IMR-90 (cell line): ENCODE measurements around the gene AATF. TPM values are rescaled to one million over a fixed set of nuclear protein-coding genes. Genes with fewer than 3 reads are reported as not detected.

ENCODE experiments used
- ATAC-seq: fragments of 200-7000 bp; cut with Tn5 transposase; 2 replicates; pipeline ENCODE4 v1.9.1; 2020; ENCODE audit warnings: low read depth, mild to moderate bottlenecking, moderate library complexity
- BruUV-seq: library from RNA; stranded (reverse); fragments of 400-500 nt; replicated peaks from 2 replicates; lab custom pipeline; 2021; lab: Mats Ljungman, UMichigan
- CTCF ChIA-PET: fragments of 300-600 bp; formaldehyde crosslinking; extraction: SDS; loops from one replicate; lab custom pipeline; 2021; ENCODE audit warnings: antibody characterized with exemption; lab: Yijun Ruan, JAX
- POLR2A ChIA-PET: fragments of 300-600 bp; sonication (Branson Sonifier 250); formaldehyde crosslinking; loops from one replicate; lab custom pipeline; 2022; ENCODE audit warnings: antibody characterized with exemption; ENCODE audit not compliant: unreplicated experiment; lab: Charles Lee
- DNase-seq: peaks from one replicate; pipeline ENCODE4 v3.0.0; 2013
- H2AFZ ChIP-seq: replicated peaks from 2 replicates; pipeline ENCODE3; 2013; ENCODE audit warnings: low read length, mild to moderate bottlenecking; ENCODE audit not compliant: poor library complexity
- H2AK5ac ChIP-seq: 2 replicates; pipeline ENCODE4 v1.6.1; 2013; ENCODE audit warnings: low read depth, low read length, inconsistent platforms
- H2AK9ac ChIP-seq: replicated peaks from 2 replicates; pipeline ENCODE3; 2013; ENCODE audit warnings: mild to moderate bottlenecking, low read depth, low read length, moderate library complexity; ENCODE audit not compliant: poor library complexity
- H2BK120ac ChIP-seq: 2 replicates; pipeline ENCODE4 v1.6.1; 2013; ENCODE audit warnings: low read depth, low read length, inconsistent platforms
- H2BK15ac ChIP-seq: 3 replicates; pipeline ENCODE4 v1.6.1; 2013; ENCODE audit warnings: low read depth, low read length, inconsistent platforms
- H2BK20ac ChIP-seq: 2 replicates; pipeline ENCODE4 v1.6.1; 2013; ENCODE audit warnings: low read depth, mild to moderate bottlenecking, inconsistent platforms, low read length, moderate library complexity
- H2BK5ac ChIP-seq: 2 replicates; pipeline ENCODE4 v1.6.1; 2013; ENCODE audit warnings: mild to moderate bottlenecking, low read depth, low read length, inconsistent platforms; ENCODE audit not compliant: poor library complexity, severe bottlenecking
- H3K14ac ChIP-seq: replicated peaks from 2 replicates; pipeline ENCODE4 v1.6.1; 2013; ENCODE audit warnings: low read depth, low read length, inconsistent platforms
- H3K18ac ChIP-seq: 2 replicates; pipeline ENCODE4 v1.6.1; 2013; ENCODE audit warnings: low read depth, low read length, control low read depth
- H3K23ac ChIP-seq: 2 replicates; pipeline ENCODE4 v1.6.1; 2013; ENCODE audit warnings: low read depth, low read length, inconsistent platforms
- H3K27ac ChIP-seq: 2 replicates; pipeline ENCODE4 v1.5.1; 2013; ENCODE audit warnings: mild to moderate bottlenecking, control low read depth, low read length; ENCODE audit not compliant: insufficient read depth
- H3K27me3 ChIP-seq: 2 replicates; pipeline ENCODE4 v1.6.1; 2013; ENCODE audit warnings: low read length; ENCODE audit not compliant: control insufficient read depth, insufficient read depth
- H3K36me3 ChIP-seq: 2 replicates; pipeline ENCODE4 v1.6.1; 2013; ENCODE audit warnings: low read length, mixed read lengths; ENCODE audit not compliant: control insufficient read depth, insufficient read depth
- H3K4ac ChIP-seq: 2 replicates; pipeline ENCODE4 v1.6.1; 2013; ENCODE audit warnings: low read depth, low read length, inconsistent platforms
- H3K4me1 ChIP-seq: 2 replicates; pipeline ENCODE4 v1.6.1; 2013; ENCODE audit warnings: low read length, mixed read lengths; ENCODE audit not compliant: control insufficient read depth, insufficient read depth
- H3K4me2 ChIP-seq: 2 replicates; pipeline ENCODE4 v1.6.1; 2013; ENCODE audit warnings: low read depth, mild to moderate bottlenecking, control low read depth, low read length, moderate library complexity
- H3K4me3 ChIP-seq: 2 replicates; pipeline ENCODE4 v1.5.1; 2013; ENCODE audit warnings: low read depth, mild to moderate bottlenecking, control low read depth, low read length, moderate library complexity; ENCODE audit not compliant: insufficient read depth
- H3K56ac ChIP-seq: 2 replicates; pipeline ENCODE4 v1.6.1; 2013; ENCODE audit warnings: low read length, inconsistent platforms; ENCODE audit not compliant: insufficient read depth; ENCODE audit errors: extremely low read depth
- H3K79me1 ChIP-seq, 2 experiments: 2 replicates each; pipeline ENCODE4 v1.6.1; 2013; ENCODE audit warnings: low read length in 2 of 2, inconsistent platforms in 1 of 2, low read depth in 1 of 2
- H3K9ac ChIP-seq: 2 replicates; pipeline ENCODE4 v1.6.1; 2013; ENCODE audit warnings: low read depth, low read length, control low read depth
- H3K9me1 ChIP-seq: 2 replicates; pipeline ENCODE4 v1.6.1; 2013; ENCODE audit warnings: low read length, inconsistent platforms; ENCODE audit not compliant: insufficient read depth
- H3K9me3 ChIP-seq: 2 replicates; pipeline ENCODE4 v1.6.1; 2013; ENCODE audit warnings: low read length; ENCODE audit not compliant: control insufficient read depth, insufficient read depth
- H4K20me1 ChIP-seq: 2 replicates; pipeline ENCODE4 v1.6.1; 2013; ENCODE audit warnings: low read length, inconsistent platforms; ENCODE audit not compliant: insufficient read depth
- H4K5ac ChIP-seq: 2 replicates; pipeline ENCODE4 v1.6.1; 2013; ENCODE audit warnings: mild to moderate bottlenecking, low read depth, low read length, control low read depth
- H4K8ac ChIP-seq, 2 experiments: 2 replicates each; pipeline ENCODE4 v1.6.1; 2013; ENCODE audit warnings: low read depth in 2 of 2, low read length in 2 of 2, control low read depth in 1 of 2, inconsistent platforms in 1 of 2
- H4K91ac ChIP-seq: 2 replicates; pipeline ENCODE4 v1.6.1; 2013; ENCODE audit warnings: low read depth, low read length, inconsistent platforms; ENCODE audit not compliant: insufficient read depth
- RFX5 ChIP-seq: IDR thresholded peaks from 2 replicates; pipeline ENCODE4 v1.8.0; 2012; ENCODE audit warnings: low read depth, mild to moderate bottlenecking, low read length, moderate library complexity
- SMC3 ChIP-seq: fragments of 150-350 bp; IDR thresholded peaks from 2 replicates; pipeline ENCODE4 v1.6.1; 2016; ENCODE audit warnings: low read depth, mild to moderate bottlenecking, antibody characterized with exemption, low read length, moderate library complexity
- USF2 ChIP-seq: fragments of 150-350 bp; IDR thresholded peaks from 2 replicates; pipeline ENCODE4 v1.6.1; 2017; ENCODE audit warnings: mild to moderate bottlenecking, antibody characterized with exemption, low read length, low read depth
- WGBS, 2 experiments: methylation state at CpG; one replicate each; pipeline versions ENCODE4 v1.1.5 to v1.1.7; 2013; ENCODE audit warnings: missing lambda C conversion rate in 2 of 2; ENCODE audit not compliant: insufficient read length in 1 of 2; ENCODE audit errors: extremely low coverage in 2 of 2; 5-methylcytosine and 5-hydroxymethylcytosine counted together
- dilution Hi-C: fragments of 300-500 bp; cut with HindIII; formaldehyde crosslinking; loops from one replicate; pipeline ENCODE4 v1.14.3; 2018; ENCODE audit warnings: low sequenced_read_pairs; ENCODE audit not compliant: unreplicated experiment
- in situ Hi-C: fragments of 300-500 bp; cut with MboI; formaldehyde crosslinking; loops from 3 replicates; pipeline ENCODE4 v1.14.3; 2019; ENCODE audit warnings: low sequenced_read_pairs, inconsistent platforms, mixed read lengths
- intact Hi-C: fragments of 100-400 bp; cut with micrococcal nuclease; formaldehyde crosslinking; loops from 2 replicates; pipeline ENCODE4 v1.10.0; 2022
- polyA plus RNA-seq, 3 experiments: library from polyadenylated mRNA; depleted of rRNA; stranded (reverse); fragments of >200 nt; gene quantifications; 2 replicates each; pipeline ENCODE4 v1.2.3, GENCODE V29; 2012; ENCODE audit warnings: low replicate concordance in 1 of 3
- total RNA-seq: library from RNA; depleted of rRNA; stranded (reverse); fragments of >200 nt; gene quantifications from 2 replicates; pipeline ENCODE4 v1.2.3, GENCODE V29; 2012

The AATF gene
- total and polyA plus RNA-seq, 2 of the 4 experiments (the other 2 are of a cell fraction), result 21.0 to 34.8 TPM

GRCh38 chr17:36930583-36930900 is 18.2 kb upstream of the AATF start:
- Histone ChIP-seq H3K9me1 (peaks cover 4% of the 10 kb centered on the region; the same call in 1 of the 2 replicates), H4K5ac (no peak overlapping the region), H3K79me1 (no peaks in the 10 kb centered on the region), H2AK9ac (no peak overlapping the region), H3K27ac (no peak overlapping the region), H3K14ac (no peak overlapping the region), H2BK15ac (no peak overlapping the region), H3K9ac (no peak overlapping the region), H2AFZ (no peak overlapping the region), H2BK5ac (no peak overlapping the region), H3K4me2 (no peak overlapping the region), H3K23ac (no peak overlapping the region), H3K27me3 (peaks cover 94% of the 10 kb centered on the region), H3K36me3 (no peaks in the 10 kb centered on the region), H2BK120ac (no peak overlapping the region), H3K4me3 (no peak overlapping the region), H3K18ac (no peak overlapping the region), H2AK5ac (no peak overlapping the region), H3K4ac (no peak overlapping the region), H4K91ac (no peak overlapping the region), H4K20me1 (peaks cover 5% of the 10 kb centered on the region), H3K56ac (no peak overlapping the region), H4K8ac (no peak overlapping the region), H2BK20ac (no peak overlapping the region), H3K9me3 (peaks cover 13% of the 10 kb centered on the region; the same call in 1 of the 2 replicates), H3K4me1 (no peaks in the 10 kb centered on the region; the same call in 1 of the 2 replicates)
- ATAC-seq (no peak), DNase-seq (no peak)
- WGBS, 2 experiments, result no CpG with 5 or more reads among the region's 1 CpG
- TF ChIP-seq RFX5, result no peak
- TF ChIP-seq SMC3, result no peak
- TF ChIP-seq USF2, result no peak
- intact Hi-C loops (loop anchor here (10.0 kb wide), 1 partner anchor 76 kb away; no protein-coding TSS in a partner anchor), in situ Hi-C loops (no loop called here), dilution Hi-C loops (no loop called here)
- BruUV-seq, result no TSS peak
- CTCF ChIA-PET, result no interaction called here
- POLR2A ChIA-PET, result no interaction called here
